GM12865 (cell line): ENCODE measurements around the gene YIPF1.

Source experiments
- DNase-seq: peaks from one replicate; pipeline ENCODE4 v3.0.0; 2010; ENCODE audit warnings: low read depth
- H3K4me3 ChIP-seq: 2 replicates; pipeline ENCODE4 v1.5.1; 2011; ENCODE audit warnings: mild to moderate bottlenecking, low read depth, low read length, control low read depth
- CTCF ChIP-seq: IDR thresholded peaks from 2 replicates; pipeline ENCODE4 v1.5.1; 2011; ENCODE audit warnings: low read length, control low read depth, low read depth, inconsistent platforms; ENCODE audit not compliant: insufficient read depth; ENCODE audit errors: missing control alignments

The YIPF1 gene

GRCh38 chr1:53889304-53890298 lies at the start of gene YIPF1:
Gene YIPF1 (minus strand): TSS chr1:53889797. CDS start chr1:53888937, 860 bp downstream.
- H3K4me3 ChIP-seq = peak within 1 kb of the TSS; percentile 99
- peak; percentile 92 for DNase-seq
- TF ChIP-seq CTCF = no peak

GRCh38 chr1:53938136-53938830 lies 48.7 kb upstream of the YIPF1 start:
- no peak overlapping the region for H3K4me3 ChIP-seq
- TF ChIP-seq CTCF = no peak
- DNase-seq = no peak

GRCh38 chr1:53936430-53936829 lies 46.8 kb upstream of the YIPF1 start:
- no peak for TF ChIP-seq CTCF
- H3K4me3 ChIP-seq = no peak overlapping the region
- no peak for DNase-seq

GRCh38 chr1:53934170-53934765 lies 44.7 kb upstream of the YIPF1 start:
- no peak for TF ChIP-seq CTCF
- H3K4me3 ChIP-seq = no peak overlapping the region
- DNase-seq = no peak

- no peak for DNase-seq
- TF ChIP-seq CTCF = no peak
- no peak overlapping the region for H3K4me3 ChIP-seq
Measured at GRCh38 chr1:53931523-53931922, 41.9 kb upstream of the YIPF1 start.

- no peak for DNase-seq
- no peak overlapping the region for H3K4me3 ChIP-seq
- TF ChIP-seq CTCF = no peak
Measured at GRCh38 chr1:53930932-53931331, 41.3 kb upstream of the YIPF1 start.
